Measurements from ENCODE around the gene PANX1. TPM values are rescaled to one million over a fixed set of nuclear protein-coding genes. Genes with fewer than 3 reads are reported as not detected.

PANX1 gene, protein sequence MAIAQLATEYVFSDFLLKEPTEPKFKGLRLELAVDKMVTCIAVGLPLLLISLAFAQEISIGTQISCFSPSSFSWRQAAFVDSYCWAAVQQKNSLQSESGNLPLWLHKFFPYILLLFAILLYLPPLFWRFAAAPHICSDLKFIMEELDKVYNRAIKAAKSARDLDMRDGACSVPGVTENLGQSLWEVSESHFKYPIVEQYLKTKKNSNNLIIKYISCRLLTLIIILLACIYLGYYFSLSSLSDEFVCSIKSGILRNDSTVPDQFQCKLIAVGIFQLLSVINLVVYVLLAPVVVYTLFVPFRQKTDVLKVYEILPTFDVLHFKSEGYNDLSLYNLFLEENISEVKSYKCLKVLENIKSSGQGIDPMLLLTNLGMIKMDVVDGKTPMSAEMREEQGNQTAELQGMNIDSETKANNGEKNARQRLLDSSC
- total RNA-seq (2012; rRNA removed), result 45.1 and 54.0 TPM in 2 replicates

DNA sequence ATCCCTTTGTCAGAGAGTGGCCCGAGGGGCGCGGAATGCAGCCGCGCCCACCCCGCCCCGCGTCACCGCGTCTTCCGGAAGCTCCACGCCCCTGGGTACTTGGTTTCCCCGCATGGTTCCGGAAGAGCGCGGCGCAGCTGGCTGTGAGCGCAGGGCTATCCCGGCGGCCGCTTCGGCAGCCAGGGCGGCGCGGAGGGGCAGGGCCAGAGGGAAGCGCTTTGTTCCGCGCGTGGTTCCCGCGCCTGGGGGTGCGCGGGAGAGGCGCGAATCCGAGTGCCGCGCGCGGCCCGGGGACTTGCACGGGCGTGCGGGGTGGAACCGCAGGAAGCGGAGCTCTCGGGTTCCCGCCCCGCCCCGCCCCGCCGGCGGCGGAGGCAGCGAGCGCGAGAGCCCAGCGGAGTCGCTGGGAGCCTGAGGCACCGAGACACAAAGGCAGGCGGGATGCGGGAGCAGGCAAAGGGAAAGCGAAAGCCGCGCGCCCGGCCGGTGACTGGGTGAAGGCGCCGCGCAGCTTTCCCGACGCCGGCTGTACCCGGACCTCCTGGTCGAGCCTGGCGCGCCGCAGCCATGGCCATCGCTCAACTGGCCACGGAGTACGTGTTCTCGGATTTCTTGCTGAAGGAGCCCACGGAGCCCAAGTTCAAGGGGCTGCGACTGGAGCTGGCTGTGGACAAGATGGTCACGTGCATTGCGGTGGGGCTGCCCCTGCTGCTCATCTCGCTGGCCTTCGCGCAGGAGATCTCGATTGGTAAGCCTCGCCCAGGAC, at the start of gene PANX1:
TSS of gene PANX1 (plus strand) at position 96 of the 766 bp plus-strand sequence. CDS start at position 568, 472 bp downstream.
- H3K4me2 ChIP-seq (ENCODE audit: low read length), result peak within 1 kb of the TSS; percentile 92
- H3K27me3 ChIP-seq (ENCODE audit: control insufficient read depth, insufficient read depth, low read length), result no peaks in the 10 kb centered on the region
- no peaks in the 10 kb centered on the region for H3K9me3 ChIP-seq (replicated peaks; ENCODE audit: low read length)
- peak within 1 kb of the TSS; percentile 86 for H3K9ac ChIP-seq (ENCODE audit: low read depth, low read length)
- no peaks in the 10 kb centered on the region for H3K36me3 ChIP-seq (ENCODE audit: insufficient read depth, low read length)
- peaks cover 48% of the 10 kb centered on the region for H3K4me1 ChIP-seq (ENCODE audit: control insufficient read depth, insufficient read depth, low read length)
- peak within 1 kb of the TSS; percentile 82 for H3K4me3 ChIP-seq (ENCODE audit: low read length)

DNA sequence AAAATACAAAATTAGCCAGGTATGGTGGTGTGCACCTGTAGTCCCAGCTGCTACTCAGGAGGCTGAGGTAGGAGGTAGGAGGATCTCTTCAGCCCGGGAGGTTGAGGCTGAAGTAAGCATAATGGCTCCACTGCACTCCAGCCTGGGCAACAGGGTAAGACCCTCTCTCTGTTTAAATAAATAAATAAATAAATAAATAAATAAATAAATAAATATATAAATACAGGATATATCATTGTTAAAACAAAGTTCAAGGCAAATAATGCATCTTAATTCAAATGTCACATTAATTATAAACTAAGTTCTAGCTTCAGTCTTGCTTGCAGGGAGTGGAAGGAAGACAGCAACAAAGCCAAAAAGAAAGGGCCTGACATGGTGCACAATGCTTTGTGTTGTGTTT, 44.5 kb upstream of the PANX1 start:
- Histone ChIP-seq H3K9me3 (replicated peaks; ENCODE audit: low read length) (no peaks in the 10 kb centered on the region), H3K9ac (ENCODE audit: low read depth, low read length) (no peak overlapping the region), H3K4me1 (ENCODE audit: control insufficient read depth, insufficient read depth, low read length) (no peaks in the 10 kb centered on the region), H3K36me3 (ENCODE audit: insufficient read depth, low read length) (no peaks in the 10 kb centered on the region), H3K4me3 (ENCODE audit: low read length) (no peak overlapping the region), H3K4me2 (ENCODE audit: low read length) (no peak overlapping the region), H3K27me3 (ENCODE audit: control insufficient read depth, insufficient read depth, low read length) (peaks cover 4% of the 10 kb centered on the region)

DNA sequence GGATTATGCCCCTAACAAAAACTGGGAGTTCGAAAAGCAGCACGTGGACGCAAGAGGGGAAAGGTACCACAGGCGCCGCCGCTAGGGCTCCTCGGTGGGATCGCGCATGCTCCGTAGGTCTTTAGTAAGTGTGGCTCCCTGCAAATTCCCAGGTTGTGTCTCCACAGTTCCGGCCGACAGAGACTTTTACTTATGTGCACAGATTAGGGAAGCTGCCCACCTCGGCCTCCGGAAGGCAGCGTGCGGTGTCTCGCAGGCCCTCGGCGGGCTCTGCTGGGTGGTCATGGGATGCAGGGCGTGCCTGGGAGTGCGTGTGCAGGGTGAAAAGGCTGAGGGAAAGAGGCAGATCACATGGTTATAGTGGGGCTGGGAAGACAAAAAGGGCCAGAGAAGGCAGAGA, 39.7 kb upstream of the PANX1 start:
- no peaks in the 10 kb centered on the region for H3K4me1 ChIP-seq (ENCODE audit: control insufficient read depth, insufficient read depth, low read length)
- H3K27me3 ChIP-seq (ENCODE audit: control insufficient read depth, insufficient read depth, low read length), result peaks cover 4% of the 10 kb centered on the region
- no peaks in the 10 kb centered on the region for H3K36me3 ChIP-seq (ENCODE audit: insufficient read depth, low read length)
- no peak overlapping the region for H3K4me3 ChIP-seq (ENCODE audit: low read length)
- no peak overlapping the region for H3K9ac ChIP-seq (ENCODE audit: low read depth, low read length)
- no peak overlapping the region for H3K4me2 ChIP-seq (ENCODE audit: low read length)
- H3K9me3 ChIP-seq (replicated peaks; ENCODE audit: low read length), result no peaks in the 10 kb centered on the region

DNA sequence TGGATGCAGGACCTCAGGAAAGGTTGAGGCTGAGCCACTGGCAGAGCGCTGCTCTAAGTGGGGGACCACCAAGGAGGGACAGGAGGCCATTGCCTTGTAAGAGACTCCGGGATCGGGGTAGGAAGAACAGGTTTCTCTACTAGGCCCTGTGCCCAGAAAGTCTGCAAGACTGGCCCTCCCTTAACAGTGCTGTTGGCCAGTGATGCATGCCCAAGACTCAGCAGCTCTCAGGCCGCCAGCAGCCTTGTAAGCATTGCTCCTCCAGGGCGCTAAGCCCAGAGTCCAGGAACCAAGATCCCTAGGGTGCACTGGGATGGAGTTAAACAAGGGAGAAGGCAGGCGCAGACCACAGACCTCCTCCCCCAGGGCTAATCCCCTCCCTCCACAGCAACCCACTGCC, 39.3 kb upstream of the PANX1 start:
- Histone ChIP-seq H3K4me1 (ENCODE audit: control insufficient read depth, insufficient read depth, low read length) (no peaks in the 10 kb centered on the region), H3K4me3 (ENCODE audit: low read length) (no peak overlapping the region), H3K9ac (ENCODE audit: low read depth, low read length) (no peak overlapping the region), H3K27me3 (ENCODE audit: control insufficient read depth, insufficient read depth, low read length) (peaks cover 4% of the 10 kb centered on the region), H3K9me3 (replicated peaks; ENCODE audit: low read length) (no peaks in the 10 kb centered on the region), H3K4me2 (ENCODE audit: low read length) (no peak overlapping the region), H3K36me3 (ENCODE audit: insufficient read depth, low read length) (no peaks in the 10 kb centered on the region)

DNA sequence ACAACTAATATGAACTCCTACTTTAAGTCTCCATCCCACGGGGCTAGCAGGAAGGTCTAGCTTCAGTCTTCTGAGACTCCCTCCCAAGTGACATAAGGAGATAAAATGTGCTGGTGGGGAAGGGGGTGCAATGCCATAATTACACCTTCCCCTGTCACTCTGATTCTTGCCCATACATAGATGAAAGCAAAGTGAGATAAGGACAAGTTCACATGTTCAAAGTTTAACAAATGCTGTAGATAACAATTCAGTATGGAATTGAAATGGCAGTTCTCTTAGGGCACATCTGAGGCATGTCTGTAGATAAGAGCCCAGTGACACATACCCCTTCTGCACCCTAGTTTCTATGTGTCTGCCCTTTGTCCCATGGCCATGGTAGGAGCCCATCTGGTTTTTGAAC, 38.2 kb upstream of the PANX1 start:
- no peak overlapping the region for H3K4me3 ChIP-seq (ENCODE audit: low read length)
- H3K9ac ChIP-seq (ENCODE audit: low read depth, low read length), result no peak overlapping the region
- no peak overlapping the region for H3K4me2 ChIP-seq (ENCODE audit: low read length)
- no peaks in the 10 kb centered on the region for H3K36me3 ChIP-seq (ENCODE audit: insufficient read depth, low read length)
- no peaks in the 10 kb centered on the region for H3K9me3 ChIP-seq (replicated peaks; ENCODE audit: low read length)
- H3K4me1 ChIP-seq (ENCODE audit: control insufficient read depth, insufficient read depth, low read length), result no peaks in the 10 kb centered on the region
- H3K27me3 ChIP-seq (ENCODE audit: control insufficient read depth, insufficient read depth, low read length), result peaks cover 4% of the 10 kb centered on the region

DNA sequence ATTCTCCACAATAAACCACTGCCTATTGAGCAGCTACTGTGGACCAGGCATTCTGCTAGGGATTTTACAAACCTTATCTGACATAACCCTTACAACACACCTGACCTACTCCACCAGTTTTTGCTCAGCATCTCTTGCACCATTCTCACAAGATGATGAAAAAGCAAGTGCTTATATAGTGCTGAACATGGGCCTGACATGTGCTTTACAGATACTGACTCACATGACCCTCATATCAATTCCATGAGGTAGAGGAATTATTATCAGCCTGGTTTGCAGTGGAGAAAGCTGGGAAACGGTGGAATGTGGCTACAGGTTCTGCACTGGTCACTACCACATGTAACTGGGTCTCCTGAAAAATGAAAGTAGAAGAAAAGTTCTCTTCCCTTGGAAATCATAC, 37.5 kb upstream of the PANX1 start:
- H3K9ac ChIP-seq (ENCODE audit: low read depth, low read length), result no peak overlapping the region
- no peaks in the 10 kb centered on the region for H3K4me1 ChIP-seq (ENCODE audit: control insufficient read depth, insufficient read depth, low read length)

DNA sequence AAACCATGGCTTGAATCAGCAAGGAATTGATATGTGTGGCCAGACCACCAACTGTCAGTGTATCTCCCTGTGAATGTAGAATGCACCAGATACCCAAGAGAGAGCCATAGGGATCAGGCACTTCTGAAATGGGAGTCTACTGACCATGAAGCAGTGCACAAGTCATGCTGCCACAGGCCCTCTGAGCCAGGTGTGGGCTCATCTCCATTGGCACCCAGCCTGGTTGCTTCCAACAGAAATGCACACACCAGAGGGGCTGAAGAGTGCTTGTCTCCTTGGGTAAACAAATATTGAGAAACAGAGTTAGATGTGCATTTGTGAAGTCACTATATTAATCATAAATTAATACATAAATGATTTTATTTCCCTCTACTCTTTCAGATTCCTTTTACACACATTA, 28.4 kb upstream of the PANX1 start:
- Histone ChIP-seq H3K4me2 (ENCODE audit: low read length) (no peak overlapping the region), H3K36me3 (ENCODE audit: insufficient read depth, low read length) (no peaks in the 10 kb centered on the region), H3K27me3 (ENCODE audit: control insufficient read depth, insufficient read depth, low read length) (no peaks in the 10 kb centered on the region), H3K9ac (ENCODE audit: low read depth, low read length) (no peak overlapping the region), H3K4me3 (ENCODE audit: low read length) (no peak overlapping the region), H3K9me3 (replicated peaks; ENCODE audit: low read length) (no peaks in the 10 kb centered on the region), H3K4me1 (ENCODE audit: control insufficient read depth, insufficient read depth, low read length) (no peaks in the 10 kb centered on the region)

More for the DNA sequence above, 37.5 kb upstream of the PANX1 start:
- Histone ChIP-seq H3K27me3 (ENCODE audit: control insufficient read depth, insufficient read depth, low read length) (peaks cover 4% of the 10 kb centered on the region), H3K36me3 (ENCODE audit: insufficient read depth, low read length) (no peaks in the 10 kb centered on the region), H3K4me3 (ENCODE audit: low read length) (no peak overlapping the region), H3K4me2 (ENCODE audit: low read length) (no peak overlapping the region), H3K9me3 (replicated peaks; ENCODE audit: low read length) (no peaks in the 10 kb centered on the region)

DNA sequence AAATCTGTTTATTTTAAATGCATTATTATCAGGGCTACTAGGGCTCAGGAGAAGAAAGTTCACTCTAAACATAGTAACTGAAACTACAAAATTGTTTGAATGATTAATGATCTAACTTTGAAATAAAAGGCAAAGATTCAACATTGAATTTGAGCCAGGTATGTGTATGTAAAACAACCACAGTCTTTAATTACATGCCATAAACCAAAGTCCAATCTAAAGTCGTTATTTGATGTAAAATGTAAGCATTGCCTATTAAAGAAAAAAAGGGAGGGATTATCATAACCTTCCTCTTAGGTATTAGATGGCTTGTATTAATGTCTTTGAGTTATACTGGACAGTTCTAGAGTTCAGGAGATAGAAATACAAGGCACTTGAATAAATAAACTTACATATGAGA, 25.2 kb upstream of the PANX1 start:
- H3K4me2 ChIP-seq (ENCODE audit: low read length), result no peak overlapping the region

DNA sequence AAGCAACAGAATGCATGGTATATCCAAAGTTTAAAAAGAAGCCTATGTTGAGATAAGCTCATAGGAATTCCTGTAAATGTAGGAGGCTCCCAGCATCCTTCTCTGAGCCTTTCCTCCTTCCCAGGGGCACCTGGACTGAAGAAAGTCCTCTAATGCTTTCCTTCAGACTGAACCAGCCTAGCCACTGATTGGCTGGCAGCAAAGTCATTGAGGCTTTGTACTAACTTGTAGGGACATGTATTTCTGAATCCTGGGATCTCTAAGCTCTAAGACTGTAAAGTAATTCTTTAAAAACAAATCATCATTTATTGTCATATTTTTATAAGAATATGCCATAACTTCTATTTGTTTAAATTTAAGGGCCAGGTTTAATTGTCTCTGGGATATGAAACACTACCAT, 23.9 kb upstream of the PANX1 start:
- Histone ChIP-seq H3K4me3 (ENCODE audit: low read length) (no peak overlapping the region), H3K4me2 (ENCODE audit: low read length) (no peak overlapping the region)

More for the DNA sequence above, 25.2 kb upstream of the PANX1 start:
- Histone ChIP-seq H3K27me3 (ENCODE audit: control insufficient read depth, insufficient read depth, low read length) (no peaks in the 10 kb centered on the region), H3K9me3 (replicated peaks; ENCODE audit: low read length) (no peaks in the 10 kb centered on the region), H3K9ac (ENCODE audit: low read depth, low read length) (no peak overlapping the region), H3K4me1 (ENCODE audit: control insufficient read depth, insufficient read depth, low read length) (no peaks in the 10 kb centered on the region), H3K36me3 (ENCODE audit: insufficient read depth, low read length) (no peaks in the 10 kb centered on the region), H3K4me3 (ENCODE audit: low read length) (no peak overlapping the region)

DNA sequence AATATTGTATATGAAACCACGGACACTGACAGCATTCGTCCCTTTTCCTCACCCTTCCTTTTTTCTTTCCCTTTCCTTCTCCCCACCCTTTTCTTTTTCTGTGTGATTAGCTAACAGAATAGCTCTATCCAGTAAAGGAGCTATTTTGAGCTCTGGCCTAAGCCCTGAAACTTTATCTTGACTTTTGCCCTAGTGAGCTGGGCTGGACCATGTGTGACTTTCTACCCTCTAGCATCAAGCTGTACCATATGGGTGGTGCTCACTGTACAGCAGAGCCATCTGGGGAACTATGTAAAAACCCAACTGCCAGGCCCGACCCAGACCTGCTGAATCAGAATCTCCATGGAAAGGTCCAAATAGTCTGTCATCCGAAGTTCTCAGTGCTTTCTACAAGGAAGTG, 21.9 kb upstream of the PANX1 start:
- Histone ChIP-seq H3K9ac (ENCODE audit: low read depth, low read length) (no peak overlapping the region), H3K36me3 (ENCODE audit: insufficient read depth, low read length) (no peaks in the 10 kb centered on the region), H3K4me1 (ENCODE audit: control insufficient read depth, insufficient read depth, low read length) (no peaks in the 10 kb centered on the region), H3K27me3 (ENCODE audit: control insufficient read depth, insufficient read depth, low read length) (no peaks in the 10 kb centered on the region), H3K4me3 (ENCODE audit: low read length) (no peak overlapping the region), H3K9me3 (replicated peaks; ENCODE audit: low read length) (no peaks in the 10 kb centered on the region), H3K4me2 (ENCODE audit: low read length) (no peak overlapping the region)

More for the DNA sequence above, 23.9 kb upstream of the PANX1 start:
- H3K27me3 ChIP-seq (ENCODE audit: control insufficient read depth, insufficient read depth, low read length), result no peaks in the 10 kb centered on the region
- H3K9me3 ChIP-seq (replicated peaks; ENCODE audit: low read length), result no peaks in the 10 kb centered on the region
- no peaks in the 10 kb centered on the region for H3K4me1 ChIP-seq (ENCODE audit: control insufficient read depth, insufficient read depth, low read length)
- H3K36me3 ChIP-seq (ENCODE audit: insufficient read depth, low read length), result no peaks in the 10 kb centered on the region
- no peak overlapping the region for H3K9ac ChIP-seq (ENCODE audit: low read depth, low read length)

DNA sequence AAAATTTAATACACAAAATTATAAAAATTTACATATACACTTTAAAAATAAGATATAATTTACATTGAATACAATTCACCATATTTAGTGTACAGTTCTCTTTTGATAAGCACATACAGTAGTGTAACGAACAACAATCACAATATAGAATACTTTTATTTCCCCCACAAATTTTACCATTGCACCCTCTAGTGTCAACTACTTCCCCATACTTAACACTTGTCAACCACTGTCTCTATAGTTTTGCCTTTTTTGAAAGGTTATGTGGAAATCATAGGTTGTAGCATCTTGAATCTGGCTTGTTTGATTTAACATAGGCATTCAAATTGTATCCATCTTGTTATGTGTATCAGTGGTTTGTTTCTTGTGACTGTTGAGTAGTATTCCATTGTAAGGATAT, 21.3 kb upstream of the PANX1 start:
- Histone ChIP-seq H3K4me3 (ENCODE audit: low read length) (no peak overlapping the region), H3K36me3 (ENCODE audit: insufficient read depth, low read length) (no peaks in the 10 kb centered on the region), H3K4me1 (ENCODE audit: control insufficient read depth, insufficient read depth, low read length) (no peaks in the 10 kb centered on the region), H3K9me3 (replicated peaks; ENCODE audit: low read length) (no peaks in the 10 kb centered on the region), H3K9ac (ENCODE audit: low read depth, low read length) (no peak overlapping the region), H3K4me2 (ENCODE audit: low read length) (no peak overlapping the region), H3K27me3 (ENCODE audit: control insufficient read depth, insufficient read depth, low read length) (no peaks in the 10 kb centered on the region)
